ENCODE data around the gene DCAF6.

DNA sequence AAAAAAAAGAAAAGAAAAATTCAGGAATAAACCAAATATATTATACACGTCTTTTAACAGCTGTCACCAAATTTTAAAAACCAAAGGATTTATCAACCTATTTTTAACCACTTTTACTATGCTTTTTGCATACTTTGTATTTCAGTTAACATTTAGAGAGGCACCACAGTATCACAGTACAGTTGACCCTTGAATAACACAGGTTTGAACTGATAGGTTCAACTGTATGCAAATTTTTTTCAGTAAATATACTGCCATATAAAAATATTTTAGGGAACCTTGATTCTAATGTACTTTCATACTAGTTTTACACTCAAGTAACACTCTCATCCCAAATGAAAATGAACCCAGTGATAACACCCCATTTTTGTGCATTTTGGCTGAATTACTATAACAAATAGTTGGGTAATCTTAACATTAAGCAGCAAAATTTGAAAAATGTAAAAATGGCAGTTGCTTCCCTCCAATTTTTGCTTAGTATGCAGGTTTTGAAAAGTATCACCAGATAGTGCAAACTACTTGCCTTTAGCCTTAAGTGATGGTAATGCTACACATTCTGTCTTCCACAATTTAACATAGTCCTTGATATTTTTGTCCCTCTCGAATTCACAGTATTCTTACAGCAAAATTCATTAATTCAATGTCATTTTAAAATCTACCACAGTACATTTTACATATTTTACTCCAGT lies 11.8 kb upstream of the DCAF6 start:
- TF ChIP-seq POLR2AphosphoS5 (IDR thresholded peaks at IDR 0.05) (no peak), CTCF (IDR thresholded peaks at IDR 0.05) (no peak)
